Trophoblast cell (in vitro differentiated cells and primary cell): ENCODE measurements around the gene KLHDC7A.

Source experiments
- DNase-seq, 2 donors: peaks; one replicate each; pipeline ENCODE4 v3.0.0-alpha.2; 2016
- H2AFZ ChIP-seq: 2 replicates; pipeline ENCODE4 v1.6.1; 2013; ENCODE audit warnings: low read length, moderate library complexity, mild to moderate bottlenecking; ENCODE audit not compliant: insufficient read depth, poor library complexity
- H2AK5ac ChIP-seq: 2 replicates; pipeline ENCODE4 v1.6.1; 2013; ENCODE audit warnings: mild to moderate bottlenecking, low read length
- H2BK120ac ChIP-seq: 2 replicates; pipeline ENCODE4 v1.6.1; 2013; ENCODE audit warnings: low read length, mild to moderate bottlenecking, moderate library complexity; ENCODE audit not compliant: insufficient read depth, poor library complexity
- H2BK12ac ChIP-seq: 2 replicates; pipeline ENCODE4 v1.6.1; 2013; ENCODE audit warnings: mild to moderate bottlenecking, low read length, moderate library complexity
- H2BK5ac ChIP-seq: 2 replicates; pipeline ENCODE4 v1.6.1; 2013; ENCODE audit warnings: low read length, low read depth, moderate library complexity, mild to moderate bottlenecking; ENCODE audit not compliant: poor library complexity
- H3K14ac ChIP-seq: 2 replicates; pipeline ENCODE4 v1.6.1; 2013; ENCODE audit warnings: mild to moderate bottlenecking, low read length
- H3K18ac ChIP-seq: 2 replicates; pipeline ENCODE4 v1.6.1; 2013; ENCODE audit warnings: mild to moderate bottlenecking, low read length
- H3K23ac ChIP-seq: 2 replicates; pipeline ENCODE4 v1.6.1; 2013; ENCODE audit warnings: low read length
- H3K27ac ChIP-seq: 2 replicates; pipeline ENCODE4 v1.5.1; 2013; ENCODE audit warnings: low read depth, mild to moderate bottlenecking, inconsistent platforms, low read length, moderate library complexity
- H3K27me3 ChIP-seq: 2 replicates; pipeline ENCODE4 v1.6.1; 2013; ENCODE audit warnings: inconsistent platforms, mild to moderate bottlenecking, low read length, moderate library complexity; ENCODE audit not compliant: insufficient read depth
- H3K36me3 ChIP-seq, 2 experiments: 1 replicate in 1 of 2; 2 replicates in 1 of 2; pipeline ENCODE4 v1.6.1; 2013; ENCODE audit warnings: low read length in 2 of 2, mild to moderate bottlenecking in 2 of 2, moderate library complexity in 1 of 2; ENCODE audit not compliant: insufficient read depth in 2 of 2, control insufficient read depth in 1 of 2
- H3K4ac ChIP-seq: 2 replicates; pipeline ENCODE4 v1.6.1; 2013; ENCODE audit warnings: low read depth, mild to moderate bottlenecking, low read length, moderate library complexity
- H3K4me1 ChIP-seq, 2 experiments: 1 replicate in 1 of 2; 2 replicates in 1 of 2; pipeline ENCODE4 v1.6.1; 2013; ENCODE audit warnings: low read length in 2 of 2, mild to moderate bottlenecking in 2 of 2, moderate library complexity in 1 of 2; ENCODE audit not compliant: insufficient read depth in 2 of 2, control insufficient read depth in 1 of 2
- H3K4me2 ChIP-seq: 2 replicates; pipeline ENCODE4 v1.6.1; 2013; ENCODE audit warnings: inconsistent platforms, mild to moderate bottlenecking, low read length, moderate library complexity
- H3K4me3 ChIP-seq: 2 replicates; pipeline ENCODE4 v1.5.1; 2013; ENCODE audit warnings: mild to moderate bottlenecking, low read depth, low read length, inconsistent platforms
- H3K79me1 ChIP-seq: one replicate; pipeline ENCODE4 v1.6.1; 2013; ENCODE audit warnings: low read length
- H3K79me2 ChIP-seq: 2 replicates; pipeline ENCODE4 v1.6.1; 2013; ENCODE audit warnings: low read length, mild to moderate bottlenecking; ENCODE audit not compliant: control insufficient read depth, insufficient read depth, poor library complexity
- H3K9ac ChIP-seq: 2 replicates; pipeline ENCODE4 v1.6.1; 2013; ENCODE audit warnings: mild to moderate bottlenecking, low read length
- H3K9me3 ChIP-seq: 2 replicates; pipeline ENCODE4 v1.6.1; 2013; ENCODE audit warnings: low read depth, mild to moderate bottlenecking, control low read depth, inconsistent platforms, low read length; ENCODE audit not compliant: insufficient read depth
- H4K12ac ChIP-seq: 2 replicates; pipeline ENCODE4 v1.6.1; 2013; ENCODE audit warnings: low read depth, mild to moderate bottlenecking, low read length, moderate library complexity
- H4K8ac ChIP-seq: 2 replicates; pipeline ENCODE4 v1.6.1; 2013; ENCODE audit warnings: low read depth, mild to moderate bottlenecking, low read length, moderate library complexity
- H4K91ac ChIP-seq: one replicate; pipeline ENCODE4 v1.6.1; 2013; ENCODE audit warnings: low read depth, mild to moderate bottlenecking, low read length, moderate library complexity
- WGBS: extraction: QIAGEN DNeasy Blood & Tissue Kit; methylation state at CpG from one replicate; pipeline ENCODE4 v1.1.7; 2013; ENCODE audit warnings: missing lambda C conversion rate; ENCODE audit not compliant: insufficient read length, insufficient coverage; ENCODE audit errors: extremely low coverage; 5-methylcytosine and 5-hydroxymethylcytosine counted together

The KLHDC7A gene

GRCh38 chr1:18485227-18485626 is 4.5 kb downstream of the KLHDC7A start:
- Histone ChIP-seq H4K12ac (no peak overlapping the region), H2BK12ac (peak overlapping the region; percentile 56), H3K18ac (no peak overlapping the region), H3K27ac (no peak overlapping the region), H2AFZ (no peak overlapping the region), H3K9ac (no peak overlapping the region), H3K23ac (no peak overlapping the region), H3K4ac (no peak overlapping the region), H3K4me1 (peaks cover 23 to 31% of the 10 kb centered on the region in 2 experiments), H3K14ac (no peak overlapping the region), H4K91ac (peak overlapping the region; percentile 49), H3K27me3 (no peaks in the 10 kb centered on the region), H2BK120ac (peak overlapping the region; percentile 2), H3K4me3 (no peak overlapping the region), H2BK5ac (peak overlapping the region; percentile 16), H2AK5ac (no peak overlapping the region), H3K79me2 (peaks cover 3% of the 10 kb centered on the region), H3K4me2 (no peak overlapping the region), H3K79me1 (peaks cover 16% of the 10 kb centered on the region), H3K36me3 (no peaks in the 10 kb centered on the region), H4K8ac (peak overlapping the region; percentile 13), H3K9me3 (peaks cover 2% of the 10 kb centered on the region)
- no CpG with 5 or more reads among the region's 4 CpGs for WGBS
- no peak for DNase-seq

DNA sequence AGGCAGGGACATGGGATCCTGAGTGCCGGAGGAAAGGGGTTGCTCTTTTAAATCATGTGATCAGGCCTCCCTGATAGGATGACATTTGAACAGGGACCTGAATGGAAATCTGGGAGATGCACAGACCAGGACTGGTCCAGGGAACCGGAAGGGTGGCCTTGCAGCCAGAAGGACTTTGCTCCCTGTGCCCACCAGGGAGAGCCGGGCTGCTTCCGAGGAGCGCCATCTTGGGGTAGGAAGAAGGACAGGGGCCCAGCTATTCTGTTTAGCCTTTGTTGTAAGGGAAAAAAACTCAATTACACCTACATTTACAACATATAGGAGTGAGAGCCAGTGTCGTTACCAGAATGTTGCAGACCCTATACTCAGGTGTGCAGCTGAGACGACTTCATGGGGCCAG is 5.5 kb downstream of the KLHDC7A start:
- Histone ChIP-seq H2BK5ac (no peak overlapping the region), H2AFZ (no peak overlapping the region), H3K27me3 (no peaks in the 10 kb centered on the region), H3K27ac (no peak overlapping the region), H3K36me3 (no peaks in the 10 kb centered on the region), H3K4ac (no peak overlapping the region), H3K23ac (no peak overlapping the region), H3K9me3 (peaks cover 2% of the 10 kb centered on the region), H2BK120ac (no peak overlapping the region), H3K9ac (no peak overlapping the region), H4K12ac (no peak overlapping the region), H2BK12ac (no peak overlapping the region), H2AK5ac (no peak overlapping the region), H3K18ac (no peak overlapping the region), H3K79me2 (peaks cover 3% of the 10 kb centered on the region), H3K14ac (no peak overlapping the region), H3K4me2 (no peak overlapping the region), H4K91ac (no peak overlapping the region), H3K4me1 (peaks cover 13 to 22% of the 10 kb centered on the region in 2 experiments), H3K79me1 (peaks cover 6% of the 10 kb centered on the region), H3K4me3 (no peak overlapping the region), H4K8ac (no peak overlapping the region)
- WGBS = no CpG with 5 or more reads among the region's 7 CpGs
- no peak for DNase-seq

DNA sequence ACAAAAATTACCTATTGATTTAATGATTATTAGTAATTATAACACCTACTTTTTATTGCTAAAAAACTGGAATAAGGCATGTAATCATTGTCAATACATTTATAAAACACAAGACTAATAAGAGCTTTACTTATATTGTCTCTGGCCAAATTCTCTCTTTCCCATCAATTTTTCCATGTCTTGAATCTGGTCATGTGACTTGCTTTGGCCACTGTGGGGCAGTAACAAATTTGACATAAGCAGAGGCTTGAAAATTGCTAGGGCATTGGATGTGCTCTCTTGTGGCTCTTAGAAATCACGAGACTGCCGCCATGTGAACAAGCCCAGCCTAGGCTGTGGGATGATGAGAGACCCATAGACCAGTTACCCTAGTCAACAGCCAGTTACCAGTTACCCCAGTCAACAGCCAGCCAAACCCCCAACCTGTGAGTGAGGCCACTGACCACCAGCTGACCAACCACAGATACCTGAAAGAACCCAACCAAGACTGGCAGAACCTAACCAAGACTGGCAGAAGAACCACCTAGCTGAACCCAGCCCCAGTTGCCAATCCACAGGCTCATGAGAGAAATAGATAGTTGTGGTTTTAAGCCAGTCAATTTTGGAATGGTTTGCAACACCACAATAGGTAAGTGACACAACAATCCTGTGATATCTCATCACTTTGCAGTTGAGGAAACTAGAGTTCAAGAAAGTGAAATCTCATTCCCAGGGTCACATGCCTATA is 8.8 kb downstream of the KLHDC7A start:
- no peaks in the 10 kb centered on the region for H3K79me2 ChIP-seq
- H4K8ac ChIP-seq = no peak overlapping the region
- no peak overlapping the region for H2AFZ ChIP-seq
- DNase-seq = no peak
- no peak overlapping the region for H2BK5ac ChIP-seq
- WGBS = no CpG with 5 or more reads among the region's 2 CpGs
- no peak overlapping the region for H2AK5ac ChIP-seq
- no peak overlapping the region for H3K14ac ChIP-seq
- no peak overlapping the region for H3K23ac ChIP-seq
- H4K91ac ChIP-seq = no peak overlapping the region
- H3K36me3 ChIP-seq = no peaks in the 10 kb centered on the region
- H2BK12ac ChIP-seq = no peak overlapping the region
- no peak overlapping the region for H3K18ac ChIP-seq
- H3K4ac ChIP-seq = no peak overlapping the region
- H3K4me1 ChIP-seq = peaks cover 7 to 10% of the 10 kb centered on the region in 2 experiments
- no peak overlapping the region for H3K4me3 ChIP-seq
- H3K9ac ChIP-seq = no peak overlapping the region
- no peaks in the 10 kb centered on the region for H3K79me1 ChIP-seq
- H3K9me3 ChIP-seq = peaks cover 9% of the 10 kb centered on the region
- no peaks in the 10 kb centered on the region for H3K27me3 ChIP-seq
- no peak overlapping the region for H3K4me2 ChIP-seq
- no peak overlapping the region for H4K12ac ChIP-seq
- no peak overlapping the region for H3K27ac ChIP-seq
- H2BK120ac ChIP-seq = no peak overlapping the region

DNA sequence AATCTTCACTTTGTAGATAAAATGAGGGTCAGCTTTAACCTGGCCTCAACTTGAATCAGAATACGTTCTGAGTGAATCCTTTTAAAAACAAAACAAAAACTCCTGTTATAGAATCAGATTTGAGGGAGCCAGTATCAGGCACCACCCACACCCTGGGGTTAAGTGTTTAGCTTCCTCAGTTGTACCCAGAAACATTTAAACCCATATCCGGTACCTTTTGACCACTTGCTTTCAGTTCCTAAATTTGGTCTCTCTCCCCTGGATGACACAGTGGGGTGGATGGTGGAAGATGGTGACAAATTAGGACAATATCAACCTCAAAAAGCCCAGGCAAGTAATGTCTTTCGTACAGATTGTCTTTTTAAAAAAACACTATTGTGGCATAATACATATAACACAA is 10.4 kb downstream of the KLHDC7A start:
- H3K27ac ChIP-seq = no peak overlapping the region
- no peaks in the 10 kb centered on the region for H3K79me1 ChIP-seq
- H3K27me3 ChIP-seq = no peaks in the 10 kb centered on the region
- H3K4ac ChIP-seq = no peak overlapping the region
- no peak overlapping the region for H3K23ac ChIP-seq
- H3K18ac ChIP-seq = no peak overlapping the region
- H3K79me2 ChIP-seq = no peaks in the 10 kb centered on the region
- no peak overlapping the region for H3K4me3 ChIP-seq
- no CpG with 5 or more reads among the region's 3 CpGs for WGBS
- no peak overlapping the region for H2AK5ac ChIP-seq
- no peaks in the 10 kb centered on the region for H3K36me3 ChIP-seq
- no peak overlapping the region for H2BK5ac ChIP-seq
- no peak overlapping the region for H4K12ac ChIP-seq
- no peak overlapping the region for H3K4me2 ChIP-seq
- peaks cover 0 to under 1% of the 10 kb centered on the region in 2 experiments for H3K4me1 ChIP-seq
- no peak overlapping the region for H3K14ac ChIP-seq
- H2BK120ac ChIP-seq = no peak overlapping the region
- no peak overlapping the region for H3K9ac ChIP-seq
- DNase-seq = no peak
- H4K91ac ChIP-seq = no peak overlapping the region
- H3K9me3 ChIP-seq = peaks cover 9% of the 10 kb centered on the region
- H2BK12ac ChIP-seq = no peak overlapping the region
- no peak overlapping the region for H2AFZ ChIP-seq
- no peak overlapping the region for H4K8ac ChIP-seq
